GM03348 (cell line): ENCODE results near the gene AZU1.
A peak's percentile ranks its signal among the peaks of the same experiment; 100 is the strongest.

Experiments
- DNase-seq: peaks from one replicate; pipeline ENCODE4 v3.0.0; 2012; ENCODE audit warnings: low spot score

AZU1 gene

GRCh38 chr19:827710-828321 lies at the start of gene AZU1:
TSS of gene AZU1 (plus strand) at chr19:827837. CDS start at chr19:827847, 10 bp downstream.
- DNase-seq = no peak

- DNase-seq = peak; percentile 91
Observed at GRCh38 chr19:778910-779653, 48.6 kb upstream of the AZU1 start.

- no peak for DNase-seq
Observed at GRCh38 chr19:780935-781334, 46.7 kb upstream of the AZU1 start.

- no peak for DNase-seq
Observed at GRCh38 chr19:781800-782184, 45.8 kb upstream of the AZU1 start.

- peak; percentile 88 for DNase-seq
Observed at GRCh38 chr19:782185-782877, 45.3 kb upstream of the AZU1 start.

GRCh38 chr19:782878-783668 lies 44.6 kb upstream of the AZU1 start:
- no peak for DNase-seq

GRCh38 chr19:784541-784940 lies 43.1 kb upstream of the AZU1 start:
- no peak for DNase-seq

- DNase-seq = no peak
Observed at GRCh38 chr19:787536-787935, 40.1 kb upstream of the AZU1 start.

GRCh38 chr19:788686-788982 lies 39.0 kb upstream of the AZU1 start:
- no peak for DNase-seq

- DNase-seq = no peak
Observed at GRCh38 chr19:788983-789700, 38.5 kb upstream of the AZU1 start.

GRCh38 chr19:789701-790060 lies 38.0 kb upstream of the AZU1 start:
- DNase-seq = no peak

- no peak for DNase-seq
Observed at GRCh38 chr19:791007-791566, 36.5 kb upstream of the AZU1 start.

GRCh38 chr19:791567-792305 lies 35.9 kb upstream of the AZU1 start:
- no peak for DNase-seq

GRCh38 chr19:792306-792885 lies 35.2 kb upstream of the AZU1 start:
- DNase-seq = no peak

GRCh38 chr19:793806-794205 lies 33.8 kb upstream of the AZU1 start:
- no peak for DNase-seq

GRCh38 chr19:795073-795611 lies 32.5 kb upstream of the AZU1 start:
- DNase-seq = no peak

GRCh38 chr19:795691-796581 lies 31.7 kb upstream of the AZU1 start:
- DNase-seq = no peak

GRCh38 chr19:796692-797527 lies 30.7 kb upstream of the AZU1 start, which contains the start of gene PTBP1:
TSS of gene PTBP1 (plus strand) at chr19:797452. CDS start at chr19:797498, 46 bp downstream.
- peak; percentile 99 for DNase-seq
